ENCODE results near the gene GTF2H2.
"Not testable (repeated sequence)": the region's sequence is repeated elsewhere in the genome, so short reads cannot be mapped to it uniquely, and the experiment has no call there.

Gene GTF2H2

DNA sequence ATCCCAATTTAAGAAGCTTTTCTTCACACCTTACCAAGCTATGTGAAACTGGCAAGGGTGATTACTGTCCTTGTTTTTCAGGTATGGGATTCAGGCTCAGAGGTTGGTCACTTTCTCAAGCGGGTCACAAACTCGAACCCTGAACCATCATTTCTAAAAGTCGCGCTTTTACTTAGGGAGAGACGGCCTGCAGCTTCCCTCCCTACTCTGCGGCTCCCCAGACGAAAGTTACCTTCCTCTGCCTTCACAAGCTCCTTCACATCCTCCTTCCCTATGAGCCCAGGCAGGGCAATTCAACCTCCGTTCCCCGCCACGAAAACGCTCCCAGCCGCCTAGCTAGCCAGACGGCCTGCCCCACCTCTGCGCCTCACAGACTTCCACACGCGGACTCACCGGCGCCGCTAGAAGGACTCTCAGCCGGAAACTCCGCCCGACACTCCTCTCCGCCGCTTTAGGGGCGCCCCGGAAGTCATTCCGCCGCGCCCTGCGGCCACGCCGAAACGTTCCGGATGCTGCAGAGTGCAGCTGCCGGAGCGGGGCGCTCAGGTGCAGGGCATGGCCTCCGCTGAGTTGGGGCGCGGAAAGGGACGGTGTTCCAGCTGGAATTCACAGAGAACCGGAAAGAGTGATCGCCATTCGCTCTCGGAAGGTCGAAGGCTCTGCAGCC lies at the start of gene GTF2H2:
Gene GTF2H2 (minus strand): TSS at position 415 of the 667 bp plus-strand sequence. CDS start 4,913 bp downstream, outside the sequence.
- DNase-seq (ENCODE audit: low read depth); H3K4me3 ChIP-seq (ENCODE audit: control insufficient read depth, low read depth, low read length): not testable (repeated sequence)

DNA sequence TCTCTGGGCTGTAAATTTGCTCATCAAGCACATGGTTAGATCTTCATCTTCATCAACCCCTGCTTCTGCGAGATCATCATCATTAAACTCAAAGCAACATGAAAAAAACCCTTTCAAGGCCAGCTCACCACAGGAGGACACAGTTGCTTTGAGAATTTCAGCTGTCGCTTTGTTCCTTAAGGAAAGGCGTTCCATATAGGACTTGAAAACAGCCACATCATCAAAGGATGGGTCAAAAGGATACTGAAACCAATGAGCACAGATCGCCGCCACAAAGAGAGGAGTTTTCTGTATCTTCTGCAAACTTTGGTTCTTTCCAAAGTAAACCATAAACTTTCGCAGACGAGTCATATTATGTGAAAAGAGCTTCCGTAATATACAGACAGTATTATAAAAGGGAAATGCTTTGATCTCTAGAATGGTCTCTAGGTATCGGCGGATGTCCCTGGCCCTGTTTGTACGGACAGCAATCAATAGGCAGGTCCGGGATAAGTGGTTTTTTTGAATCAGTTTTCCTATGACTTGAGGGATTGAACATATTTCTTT lies 42.3 kb upstream of the GTF2H2 start:
- not testable (repeated sequence) for DNase-seq (ENCODE audit: low read depth); H3K4me3 ChIP-seq (ENCODE audit: control insufficient read depth, low read depth, low read length)

DNA sequence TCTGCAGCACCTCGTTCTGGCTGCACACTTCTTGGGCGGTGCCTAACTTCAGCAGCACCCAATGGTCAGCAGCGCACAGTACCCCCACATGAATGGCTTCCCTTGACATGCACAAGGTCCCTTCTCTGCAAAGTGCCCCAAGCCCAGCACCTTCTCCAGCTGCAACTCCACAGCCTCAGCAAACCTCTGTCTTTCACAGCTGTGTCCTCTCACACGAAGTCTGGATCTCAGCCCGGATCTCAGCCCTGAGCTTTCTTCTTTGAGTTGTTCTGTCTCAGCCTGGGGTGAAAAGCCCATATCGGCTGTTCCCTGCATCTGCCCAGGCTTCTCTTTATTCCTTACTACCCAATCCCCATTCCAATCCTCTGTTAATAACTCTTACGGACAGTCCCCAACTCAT lies 32.5 kb upstream of the GTF2H2 start:
- H3K4me3 ChIP-seq (ENCODE audit: control insufficient read depth, low read depth, low read length); DNase-seq (ENCODE audit: low read depth): not testable (repeated sequence)

DNA sequence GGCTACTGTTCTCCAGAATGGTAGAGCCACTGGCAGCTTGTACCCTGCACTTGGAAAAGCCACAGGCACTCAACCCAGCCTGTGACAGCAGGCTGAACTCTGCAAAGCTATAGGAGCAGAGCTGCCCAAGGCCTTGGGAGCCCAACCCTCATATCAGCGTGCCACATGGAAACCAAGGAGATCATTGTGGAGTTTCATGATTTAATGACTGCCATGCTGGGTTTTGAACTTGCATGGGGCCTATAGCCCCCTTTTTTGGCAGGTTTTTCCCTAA lies 30.4 kb upstream of the GTF2H2 start:
- H3K4me3 ChIP-seq (ENCODE audit: control insufficient read depth, low read depth, low read length); DNase-seq (ENCODE audit: low read depth): not testable (repeated sequence)

DNA sequence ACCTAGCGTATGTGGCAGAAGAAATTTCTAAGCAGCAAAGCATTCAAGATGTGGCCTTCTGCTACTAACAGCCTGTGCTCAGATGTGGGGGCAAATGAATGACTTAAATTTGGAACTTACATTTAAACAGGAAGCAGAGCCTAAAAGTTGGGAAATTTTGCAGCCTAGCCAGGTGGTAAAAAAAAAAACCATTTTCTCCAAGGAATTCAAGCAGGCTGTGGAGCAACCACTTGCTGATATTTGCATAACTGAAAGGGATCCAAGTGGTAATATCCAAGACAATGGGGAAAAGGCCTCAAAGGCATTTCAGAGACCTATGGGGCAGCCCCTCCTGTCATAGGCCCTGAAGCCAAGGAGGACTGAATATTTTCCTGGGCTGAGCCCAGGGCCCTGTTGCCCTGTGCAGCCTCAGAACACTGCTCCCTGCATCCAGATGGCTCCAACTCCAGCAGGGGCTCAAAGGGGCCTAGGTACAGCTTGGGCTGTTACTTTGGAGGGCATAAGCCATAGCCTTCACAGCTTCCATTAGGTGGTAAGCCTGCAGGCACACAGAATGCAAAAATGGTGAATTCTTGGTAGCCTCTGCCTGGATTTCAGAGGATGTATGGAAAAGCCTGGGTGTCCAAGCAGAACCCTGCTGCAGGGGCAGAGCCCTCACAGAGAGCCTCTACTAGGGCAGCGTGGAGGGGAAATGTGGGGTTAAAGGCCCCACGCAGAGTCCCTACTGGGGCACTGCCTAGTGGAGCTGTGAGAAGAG lies 29.9 kb upstream of the GTF2H2 start:
- H3K4me3 ChIP-seq (ENCODE audit: control insufficient read depth, low read depth, low read length); DNase-seq (ENCODE audit: low read depth): not testable (repeated sequence)

DNA sequence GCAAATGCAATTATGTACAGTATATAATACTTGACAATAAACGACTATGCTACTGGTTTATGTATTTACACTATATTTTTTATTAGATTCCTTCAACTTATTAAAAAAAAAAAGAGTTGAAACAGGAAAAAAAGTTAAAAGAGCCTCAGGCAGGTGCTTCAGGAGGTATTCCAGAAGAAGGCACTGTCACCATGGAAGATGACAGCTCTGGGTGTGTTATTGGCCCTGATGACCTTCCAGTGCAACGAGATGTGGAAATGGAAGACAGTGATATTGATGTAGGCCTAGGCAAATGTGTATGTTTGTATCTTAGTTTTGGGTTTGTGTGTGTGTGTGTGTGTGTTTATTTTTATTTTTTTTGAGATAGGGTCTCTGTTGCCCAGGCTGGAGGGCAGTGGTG lies 22.3 kb upstream of the GTF2H2 start:
- DNase-seq (ENCODE audit: low read depth); H3K4me3 ChIP-seq (ENCODE audit: control insufficient read depth, low read depth, low read length): not testable (repeated sequence)

DNA sequence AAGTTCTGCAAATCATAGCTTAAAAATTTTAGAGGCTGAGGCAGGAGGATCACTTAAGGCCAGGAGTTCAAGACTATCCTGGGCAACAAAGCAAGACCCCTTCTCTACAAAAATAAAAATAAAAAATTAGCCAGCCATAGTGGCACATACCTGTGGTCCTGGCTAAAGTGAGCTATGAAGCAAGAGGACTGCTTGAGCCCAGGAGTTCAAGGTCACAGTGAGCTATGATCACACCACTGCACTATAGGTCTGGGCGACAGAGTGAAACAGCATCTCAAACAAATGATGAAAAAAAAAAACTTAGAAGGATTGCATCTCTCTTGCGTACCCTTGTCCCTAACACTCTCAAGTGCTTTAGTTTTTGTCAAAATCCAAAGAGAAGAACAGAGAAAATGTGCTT lies 21.3 kb upstream of the GTF2H2 start:
- H3K4me3 ChIP-seq (ENCODE audit: control insufficient read depth, low read depth, low read length); DNase-seq (ENCODE audit: low read depth): not testable (repeated sequence)

DNA sequence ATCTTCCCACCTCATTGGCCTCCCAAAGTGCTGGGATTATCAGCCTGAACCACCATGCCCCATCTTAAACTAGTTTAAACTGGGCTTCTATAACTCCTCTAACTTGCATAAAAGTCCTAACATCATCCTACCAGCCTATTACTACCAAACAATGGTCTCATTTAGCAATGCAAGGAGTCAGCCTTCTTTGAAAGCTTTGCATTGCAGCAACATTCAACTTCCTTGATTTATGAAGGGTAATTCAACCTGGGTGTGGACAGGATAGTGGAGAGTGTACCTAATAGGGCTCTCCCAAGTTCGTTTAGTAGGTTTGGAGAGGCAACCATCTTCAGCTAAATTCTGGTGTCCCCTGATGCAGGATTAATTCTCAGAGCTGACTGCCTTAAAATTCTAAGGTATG lies 18.7 kb upstream of the GTF2H2 start:
- H3K4me3 ChIP-seq (ENCODE audit: control insufficient read depth, low read depth, low read length); DNase-seq (ENCODE audit: low read depth): not testable (repeated sequence)

DNA sequence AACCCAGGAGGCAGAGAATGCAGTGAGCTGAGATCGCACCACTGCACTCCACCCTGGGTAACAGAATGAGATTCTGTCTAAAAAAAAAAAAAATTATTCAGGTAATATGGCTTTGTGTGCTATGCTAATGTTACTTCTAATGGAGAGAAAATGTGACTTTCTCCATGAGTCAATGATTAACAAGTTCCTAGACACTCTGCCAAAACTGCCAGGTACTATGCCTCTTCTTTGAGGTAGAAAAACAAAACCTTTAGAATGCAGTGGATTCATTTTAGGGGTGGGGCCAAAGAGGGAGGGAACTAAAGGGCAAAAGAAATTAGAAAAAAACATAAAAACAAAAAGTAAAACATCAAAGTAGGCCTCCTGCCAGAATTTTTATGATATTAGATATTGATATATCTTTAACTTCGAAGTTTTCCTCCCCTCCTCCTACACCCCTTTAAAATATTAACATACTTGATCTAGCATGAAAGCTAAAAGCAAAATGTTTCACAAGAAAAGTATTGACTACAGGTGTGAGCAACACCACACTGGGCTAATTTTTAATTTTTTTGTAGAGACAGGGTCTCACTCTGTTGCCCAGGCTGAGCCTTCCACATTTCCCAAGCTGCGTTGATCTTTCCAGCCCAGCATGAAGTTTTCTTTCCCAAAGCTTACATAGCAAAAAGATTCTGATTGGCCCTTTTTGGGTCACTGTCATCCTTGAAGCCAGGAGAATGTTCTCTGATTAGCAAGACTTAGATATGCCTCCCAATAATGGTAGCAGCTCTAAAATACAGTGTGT lies 17.0 kb upstream of the GTF2H2 start:
- not testable (repeated sequence) for H3K4me3 ChIP-seq (ENCODE audit: control insufficient read depth, low read depth, low read length); DNase-seq (ENCODE audit: low read depth)

DNA sequence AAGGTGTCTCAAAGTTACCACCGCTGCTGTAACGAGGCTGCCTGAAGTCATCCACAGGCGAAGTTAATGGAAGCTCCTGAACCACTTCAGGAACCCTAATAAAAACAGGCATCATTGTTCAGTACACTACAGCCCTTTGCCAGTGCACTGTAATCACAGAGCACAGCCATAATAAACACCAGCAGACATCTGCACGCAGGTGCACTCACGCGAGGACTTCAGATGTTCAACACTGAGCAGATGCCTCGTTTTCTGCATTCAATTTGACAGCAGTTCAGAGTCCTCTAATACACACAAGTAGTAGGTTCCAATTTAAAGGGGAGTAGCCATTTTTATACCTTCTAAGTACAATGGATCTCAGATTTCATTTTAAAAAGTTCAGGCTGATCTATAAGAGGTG lies 15.4 kb upstream of the GTF2H2 start:
- DNase-seq (ENCODE audit: low read depth); H3K4me3 ChIP-seq (ENCODE audit: control insufficient read depth, low read depth, low read length): not testable (repeated sequence)

DNA sequence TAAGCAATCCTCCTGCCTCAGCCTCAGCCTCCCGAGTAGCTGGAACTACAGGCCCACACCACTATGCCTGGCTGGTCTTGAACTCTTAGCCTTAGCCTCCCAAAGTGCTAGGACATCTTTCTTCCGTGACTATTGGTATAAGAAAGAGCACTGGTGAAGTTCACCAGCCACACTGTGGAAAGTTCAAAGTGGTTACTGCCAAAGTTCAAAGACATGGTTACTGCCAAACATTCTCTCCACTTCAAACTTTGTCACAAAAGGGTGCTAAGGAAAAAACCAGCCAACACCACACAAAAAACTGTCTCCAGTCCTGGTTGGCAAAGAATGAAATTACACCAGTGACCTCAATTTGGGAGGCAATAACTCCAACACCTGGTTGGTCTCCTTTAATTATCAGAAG lies 14.9 kb upstream of the GTF2H2 start:
- not testable (repeated sequence) for DNase-seq (ENCODE audit: low read depth); H3K4me3 ChIP-seq (ENCODE audit: control insufficient read depth, low read depth, low read length)

DNA sequence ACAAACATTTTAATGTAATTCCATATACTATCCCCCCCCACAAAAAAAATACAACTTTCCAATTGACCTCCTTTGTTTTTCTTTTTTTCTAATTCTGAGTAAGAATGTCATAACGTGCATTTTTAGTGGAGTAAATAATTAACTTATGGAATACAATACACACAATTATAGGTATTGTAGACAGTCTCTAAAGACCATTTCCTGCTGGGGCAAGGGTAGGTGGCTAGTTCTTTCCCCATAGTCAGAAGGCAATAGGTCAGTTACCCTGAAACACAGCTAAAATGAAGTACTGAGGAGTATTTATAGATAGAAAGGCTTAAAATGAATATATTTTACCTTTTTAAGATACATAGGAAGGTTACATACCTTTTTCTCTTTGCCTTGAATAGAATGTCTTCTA lies 6.2 kb downstream of the GTF2H2 start:
- H3K4me3 ChIP-seq (ENCODE audit: control insufficient read depth, low read depth, low read length); DNase-seq (ENCODE audit: low read depth): not testable (repeated sequence)

DNA sequence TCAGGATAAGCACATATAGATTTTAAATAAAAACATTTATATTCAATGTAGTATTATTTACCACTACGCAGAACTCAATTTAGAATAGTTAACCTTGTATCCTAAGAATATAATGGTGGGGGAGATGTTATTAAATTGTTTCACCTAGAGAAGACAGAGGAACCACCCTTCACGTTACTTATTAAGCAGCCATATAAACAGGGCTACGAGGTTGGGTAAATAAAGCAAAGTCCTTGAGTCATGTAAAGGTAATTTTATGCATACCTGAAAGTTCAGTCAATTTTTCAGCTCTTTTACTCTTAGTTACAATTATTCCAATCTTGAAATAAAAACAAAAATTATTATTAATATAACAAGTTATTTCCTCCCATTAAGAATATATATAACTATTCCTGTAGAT lies 8.1 kb downstream of the GTF2H2 start:
- DNase-seq (ENCODE audit: low read depth); H3K4me3 ChIP-seq (ENCODE audit: control insufficient read depth, low read depth, low read length): not testable (repeated sequence)

DNA sequence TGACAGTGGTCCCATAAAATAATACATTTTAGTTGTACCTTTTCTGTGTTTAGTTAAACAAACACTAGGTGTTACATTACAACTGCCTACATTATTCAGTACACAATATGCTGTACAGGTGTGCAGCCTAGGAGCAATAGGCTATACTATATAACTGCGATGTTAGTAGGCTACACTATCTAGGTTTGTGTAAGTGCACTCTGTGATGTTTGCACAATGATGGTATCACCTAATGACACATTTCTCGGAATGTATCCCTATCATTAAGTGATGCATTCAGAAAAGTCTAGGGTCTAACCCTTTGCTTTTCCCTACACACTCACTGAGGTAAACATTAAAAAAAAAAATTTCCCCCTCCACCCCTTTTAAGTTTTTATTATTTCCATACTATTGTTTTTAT lies 22.7 kb downstream of the GTF2H2 start:
- not testable (repeated sequence) for DNase-seq (ENCODE audit: low read depth)

DNA sequence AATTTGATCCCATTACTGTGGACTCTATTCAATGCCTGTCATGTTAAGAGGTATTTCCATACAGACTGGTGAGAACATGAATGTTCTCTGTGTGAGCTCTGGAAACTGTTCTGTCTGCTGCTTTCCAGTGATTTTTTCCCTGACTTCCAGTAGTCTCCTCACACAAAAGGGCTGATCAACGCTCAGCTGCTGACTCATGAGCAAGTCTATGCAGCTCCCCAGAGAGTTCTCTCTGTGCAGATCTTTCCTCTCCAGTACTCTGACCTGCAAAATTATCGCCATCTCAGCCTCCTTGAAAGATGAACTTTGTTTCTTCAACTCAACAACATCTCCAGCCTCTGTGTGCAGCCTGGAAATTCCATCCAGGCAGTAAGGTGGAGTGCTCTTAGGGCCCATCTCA lies 23.3 kb downstream of the GTF2H2 start:
- H3K4me3 ChIP-seq (ENCODE audit: control insufficient read depth, low read depth, low read length); DNase-seq (ENCODE audit: low read depth): not testable (repeated sequence)

More for the DNA sequence above, 22.7 kb downstream of the GTF2H2 start:
- not testable (repeated sequence) for H3K4me3 ChIP-seq (ENCODE audit: control insufficient read depth, low read depth, low read length)

DNA sequence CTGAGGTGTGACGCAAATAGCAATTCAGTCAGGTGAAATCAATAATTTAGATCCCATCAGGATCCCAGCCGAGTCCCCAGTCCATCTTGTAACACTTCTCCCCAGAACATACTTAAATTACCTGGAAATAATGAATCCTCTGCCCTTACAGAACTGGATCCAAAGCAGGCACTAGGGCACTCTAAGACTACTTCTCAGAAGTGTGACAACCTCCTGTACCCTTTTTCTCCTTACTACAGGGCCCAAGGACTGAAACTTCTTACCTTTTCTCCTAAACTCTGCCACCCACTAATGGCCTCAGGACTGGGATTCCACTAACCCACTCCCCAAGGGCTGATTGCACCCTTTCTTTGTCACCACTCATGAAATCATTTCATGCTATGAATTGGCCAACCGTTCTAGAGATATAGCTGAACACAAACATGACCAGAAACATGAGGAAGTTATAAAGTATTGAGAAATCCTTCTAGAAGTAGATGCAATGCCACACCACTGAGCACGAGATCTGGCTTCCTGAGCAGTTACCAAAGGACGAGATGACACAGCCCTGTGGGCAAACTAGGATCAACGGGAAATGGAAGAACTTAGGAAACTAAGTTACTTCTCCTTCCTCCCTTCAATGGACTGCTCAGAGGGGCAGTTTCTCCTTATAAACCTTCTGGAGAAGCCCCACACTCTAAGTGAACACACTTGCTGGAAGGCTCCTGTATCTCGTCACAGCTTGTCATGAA lies 36.3 kb downstream of the GTF2H2 start:
- H3K4me3 ChIP-seq (ENCODE audit: control insufficient read depth, low read depth, low read length); DNase-seq (ENCODE audit: low read depth): not testable (repeated sequence)

DNA sequence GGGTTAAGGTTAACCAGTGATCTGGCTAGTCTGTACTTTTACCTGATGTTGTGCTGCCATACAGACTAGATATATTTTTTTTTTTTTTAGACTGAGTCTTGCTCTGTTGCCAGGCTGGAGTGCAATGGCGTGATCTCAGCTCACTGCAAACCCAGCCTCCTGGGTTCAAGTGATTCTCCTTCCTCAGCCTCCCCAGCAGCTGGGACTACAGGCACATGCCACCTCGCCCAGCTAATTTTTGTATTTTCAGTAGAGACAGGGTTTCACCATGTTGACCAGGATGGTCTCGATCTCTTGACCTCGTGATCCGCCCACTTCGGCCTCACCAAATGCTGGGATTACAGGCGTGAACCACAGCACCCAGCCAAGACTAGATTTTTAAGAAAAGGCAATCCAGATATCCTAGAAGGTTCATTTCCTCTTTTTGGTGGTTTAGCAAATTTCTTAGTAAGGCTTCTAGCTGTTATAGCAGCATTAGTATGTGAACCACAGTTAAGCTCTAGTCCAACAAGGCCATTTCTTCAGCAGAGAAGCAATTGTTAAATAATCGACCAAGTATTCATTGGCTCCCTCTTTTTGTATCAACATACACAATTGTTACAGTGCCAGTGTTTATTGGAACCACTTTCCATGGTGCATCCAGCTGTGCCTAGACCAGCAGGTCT lies 42.1 kb downstream of the GTF2H2 start, which contains the start of gene NAIP:
Gene NAIP (minus strand): TSS at position 51 of the 665 bp plus-strand sequence. CDS start 12,424 bp downstream, outside the sequence.
- not testable (repeated sequence) for H3K4me3 ChIP-seq (ENCODE audit: control insufficient read depth, low read depth, low read length); DNase-seq (ENCODE audit: low read depth)

DNA sequence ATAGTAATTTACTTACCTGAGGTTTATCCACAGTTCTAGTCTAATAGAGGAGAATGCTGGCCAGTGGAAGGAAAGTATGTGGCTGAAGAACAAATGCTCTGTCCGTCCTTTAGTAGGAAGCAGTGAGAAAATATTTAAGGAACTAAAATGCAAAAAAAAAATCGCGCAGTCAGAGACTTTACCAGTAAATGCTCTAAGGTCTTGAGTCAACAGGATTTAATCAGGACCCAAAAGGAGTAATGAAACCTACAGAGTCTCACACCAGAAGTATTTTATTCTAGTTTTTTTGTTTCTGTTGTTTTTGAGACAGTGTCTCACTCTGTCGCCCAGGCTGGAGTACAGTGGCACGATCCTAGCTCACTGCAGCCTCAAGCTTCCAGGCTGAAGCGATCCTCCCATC lies 46.8 kb downstream of the GTF2H2 start:
- DNase-seq (ENCODE audit: low read depth) = not testable (repeated sequence)

More for the DNA sequence above, 46.8 kb downstream of the GTF2H2 start:
- H3K4me3 ChIP-seq (ENCODE audit: control insufficient read depth, low read depth, low read length) = not testable (repeated sequence)

All from AG09309 (cell line).